H9 (cell line): ENCODE results near the gene SPARCL1. TPM values are rescaled to one million over a fixed set of nuclear protein-coding genes. Genes with fewer than 3 reads are reported as not detected.

Experiments
- DNase-seq: peaks from one replicate; pipeline ENCODE4 v3.0.0-alpha.2; 2017
- H2AFZ ChIP-seq: one replicate; pipeline ENCODE4 v1.6.1; 2013; ENCODE audit warnings: mild to moderate bottlenecking, low read length, control low read depth, moderate library complexity
- H2AK5ac ChIP-seq: 2 replicates; pipeline ENCODE4 v1.6.1; 2013; ENCODE audit warnings: low read length, control low read depth, mixed read lengths; ENCODE audit not compliant: insufficient read length
- H2BK120ac ChIP-seq: one replicate; pipeline ENCODE4 v1.6.1; 2013; ENCODE audit warnings: low read depth, mild to moderate bottlenecking, low read length, control low read depth, inconsistent platforms; ENCODE audit not compliant: poor library complexity, severe bottlenecking
- H2BK12ac ChIP-seq: 2 replicates; pipeline ENCODE4 v1.6.1; 2013; ENCODE audit warnings: low read length, control low read depth, mixed read lengths, low read depth; ENCODE audit not compliant: insufficient read length
- H2BK15ac ChIP-seq: 2 replicates; pipeline ENCODE4 v1.6.1; 2013; ENCODE audit warnings: low read depth, low read length, control low read depth
- H2BK20ac ChIP-seq: one replicate; pipeline ENCODE4 v1.6.1; 2013; ENCODE audit warnings: low read depth, mild to moderate bottlenecking, low read length, control low read depth, inconsistent platforms; ENCODE audit not compliant: poor library complexity, severe bottlenecking
- H2BK5ac ChIP-seq: 2 replicates; pipeline ENCODE4 v1.6.1; 2013; ENCODE audit warnings: low read length, control low read depth, mixed read lengths; ENCODE audit not compliant: insufficient read length
- H3K14ac ChIP-seq: 2 replicates; pipeline ENCODE4 v1.6.1; 2013; ENCODE audit warnings: low read length, control low read depth; ENCODE audit not compliant: insufficient read depth
- H3K18ac ChIP-seq: 2 replicates; pipeline ENCODE4 v1.6.1; 2013; ENCODE audit warnings: low read depth, mild to moderate bottlenecking, mixed read lengths, low read length, control low read depth; ENCODE audit not compliant: insufficient read length
- H3K23ac ChIP-seq: 2 replicates; pipeline ENCODE4 v1.6.1; 2013; ENCODE audit warnings: low read length, control low read depth, mixed read lengths, low read depth; ENCODE audit not compliant: insufficient read length
- H3K23me2 ChIP-seq: 2 replicates; pipeline ENCODE4 v1.6.1; 2013; ENCODE audit warnings: low read depth, mild to moderate bottlenecking, mixed read lengths, low read length, control low read depth; ENCODE audit not compliant: insufficient read length, poor library complexity, severe bottlenecking
- H3K27ac ChIP-seq: 2 replicates; pipeline ENCODE4 v1.5.1; 2013; ENCODE audit warnings: low read length, control low read depth, mixed read lengths, low read depth; ENCODE audit not compliant: insufficient read length
- H3K27me3 ChIP-seq: 2 replicates; pipeline ENCODE4 v1.6.1; 2013; ENCODE audit warnings: low read length, control low read depth, inconsistent platforms; ENCODE audit not compliant: insufficient read depth
- H3K4ac ChIP-seq: 2 replicates; pipeline ENCODE4 v1.6.1; 2013; ENCODE audit warnings: low read depth, mild to moderate bottlenecking, control low read depth, inconsistent platforms, low read length, moderate library complexity
- H3K4me1 ChIP-seq: 2 replicates; pipeline ENCODE4 v1.6.1; 2013; ENCODE audit warnings: low read length, control low read depth, inconsistent platforms; ENCODE audit not compliant: insufficient read depth
- H3K4me2 ChIP-seq: 2 replicates; pipeline ENCODE4 v1.6.1; 2013; ENCODE audit warnings: low read length, control low read depth, mixed read lengths; ENCODE audit not compliant: insufficient read length, insufficient read depth
- H3K56ac ChIP-seq: 2 replicates; pipeline ENCODE4 v1.6.1; 2013; ENCODE audit warnings: low read depth, mild to moderate bottlenecking, mixed read lengths, low read length, control low read depth; ENCODE audit not compliant: insufficient read length
- H3K79me1 ChIP-seq: 2 replicates; pipeline ENCODE4 v1.6.1; 2013; ENCODE audit warnings: low read depth, mild to moderate bottlenecking, moderate library complexity, low read length, control low read depth, inconsistent platforms; ENCODE audit not compliant: insufficient read depth, poor library complexity, severe bottlenecking
- H3K79me2 ChIP-seq: 2 replicates; pipeline ENCODE4 v1.6.1; 2013; ENCODE audit warnings: low read length, control low read depth, inconsistent platforms; ENCODE audit not compliant: insufficient read depth
- H3K9ac ChIP-seq: 2 replicates; pipeline ENCODE4 v1.6.1; 2013; ENCODE audit warnings: low read length, control low read depth, mixed read lengths; ENCODE audit not compliant: insufficient read length; ENCODE audit errors: extremely low read depth
- H3K9me3 ChIP-seq: one replicate; pipeline ENCODE4 v1.6.1; 2013; ENCODE audit warnings: low read depth, low read length, inconsistent platforms; ENCODE audit not compliant: control insufficient read depth
- H3T11ph ChIP-seq: one replicate; pipeline ENCODE4 v1.6.1; 2013; ENCODE audit warnings: mild to moderate bottlenecking, low read length, control low read depth, inconsistent platforms
- H4K20me1 ChIP-seq: one replicate; pipeline ENCODE4 v1.6.1; 2013; ENCODE audit not compliant: control insufficient read depth, insufficient read length, insufficient read depth
- H4K5ac ChIP-seq: 2 replicates; pipeline ENCODE4 v1.6.1; 2013; ENCODE audit warnings: low read depth, mild to moderate bottlenecking, mixed read lengths, low read length, control low read depth; ENCODE audit not compliant: insufficient read length
- H4K8ac ChIP-seq: replicated peaks from 2 replicates; pipeline ENCODE4 v1.6.1; 2013; ENCODE audit warnings: low read length, control low read depth, mixed read lengths, low read depth; ENCODE audit not compliant: insufficient read length
- H4K91ac ChIP-seq: 2 replicates; pipeline ENCODE4 v1.6.1; 2013; ENCODE audit warnings: low read depth, mild to moderate bottlenecking, moderate library complexity, mixed read lengths, low read length, control low read depth; ENCODE audit not compliant: insufficient read length
- H3K27ac Mint-ChIP-seq, 3 experiments: 2 replicates in 2 of 3; 3 replicates in 1 of 3; pipeline ENCODE4 v1.8.0; 2020 to 2021; ENCODE audit warnings: mixed read lengths in 3 of 3, mild to moderate bottlenecking in 1 of 3, moderate library complexity in 1 of 3
- H3K27me3 Mint-ChIP-seq: 2 replicates; pipeline ENCODE4 v1.8.0; 2021; ENCODE audit warnings: low read depth, mild to moderate bottlenecking, moderate library complexity, mixed read lengths
- H3K36me3 Mint-ChIP-seq, 3 experiments: 2 replicates in 2 of 3; 3 replicates in 1 of 3; pipeline ENCODE4 v1.8.0; 2020 to 2021; ENCODE audit warnings: low read depth in 3 of 3, mixed read lengths in 3 of 3; ENCODE audit not compliant: insufficient read depth in 1 of 3
- H3K4me1 Mint-ChIP-seq, 2 experiments: 2 replicates each; pipeline ENCODE4 v1.8.0; 2020; ENCODE audit warnings: mixed read lengths in 2 of 2
- H3K4me3 Mint-ChIP-seq, 2 experiments: 2 replicates in 1 of 2; 3 replicates in 1 of 2; pipeline ENCODE4 v1.8.0; 2020 to 2021; ENCODE audit warnings: mild to moderate bottlenecking in 2 of 2, mixed read lengths in 2 of 2, moderate library complexity in 1 of 2
- H3K9me3 Mint-ChIP-seq, 2 experiments: 2 replicates in 1 of 2; 3 replicates in 1 of 2; pipeline ENCODE4 v1.8.0; 2020; ENCODE audit warnings: mild to moderate bottlenecking in 2 of 2, mixed read lengths in 2 of 2, moderate library complexity in 1 of 2
- CTCF ChIP-seq: fragments of 200-600 bp; sonication (generic); conservative IDR thresholded peaks from 3 replicates; pipeline ENCODE4 v1.8.0; 2021; ENCODE audit warnings: antibody characterized with exemption, mild to moderate bottlenecking
- WGBS: extraction: QIAGEN DNeasy Blood & Tissue Kit; methylation state at CpG from one replicate; pipeline ENCODE4 v1.1.7; 2013; ENCODE audit warnings: missing lambda C conversion rate, low lambda C conversion rate, mixed read lengths; ENCODE audit not compliant: insufficient read length; ENCODE audit errors: extremely low coverage; 5-methylcytosine and 5-hydroxymethylcytosine counted together
- total RNA-seq: library from RNA; stranded (reverse); gene quantifications from 2 replicates; pipeline ENCODE4 v1.2.1, GENCODE V29; 2021

SPARCL1 gene
- total RNA-seq, 1 experiment from 2014 or later: 0.17 TPM

GRCh38 chr4:87445964-87446363 is 83.2 kb downstream of the SPARCL1 start:
- Mint-ChIP-seq H3K27ac (no peak overlapping the region), H3K4me1 (no peaks in the 10 kb centered on the region), H3K27me3 (no peaks in the 10 kb centered on the region), H3K36me3 (peaks cover 4 to 43% (median 41%) of the 10 kb centered on the region in 3 experiments), H3K9me3 (no peaks in the 10 kb centered on the region), H3K4me3 (no peak overlapping the region; a peak in 1 of 5 replicates)
- Histone ChIP-seq H2BK5ac (no peak overlapping the region), H2BK20ac (no peak overlapping the region), H2AFZ (no peak overlapping the region), H4K5ac (no peak overlapping the region), H3K4me1 (no peaks in the 10 kb centered on the region), H2BK15ac (no peak overlapping the region), H3K4me2 (no peak overlapping the region), H3K14ac (no peak overlapping the region), H3K23ac (no peak overlapping the region), H3K56ac (no peak overlapping the region), H3K27me3 (no peaks in the 10 kb centered on the region), H3K79me2 (no peaks in the 10 kb centered on the region), H3K79me1 (no peaks in the 10 kb centered on the region), H3K27ac (no peak overlapping the region), H3K18ac (no peak overlapping the region), H3K9ac (no peak overlapping the region), H2BK120ac (no peak overlapping the region), H3K4ac (no peak overlapping the region), H2AK5ac (no peak overlapping the region), H3K9me3 (no peaks in the 10 kb centered on the region), H3K23me2 (no peaks in the 10 kb centered on the region), H2BK12ac (no peak overlapping the region), H4K8ac (no peak overlapping the region), H4K91ac (no peak overlapping the region), H4K20me1 (no peaks in the 10 kb centered on the region), H3T11ph (no peak overlapping the region)
- no peak for DNase-seq
- TF ChIP-seq CTCF: no peak
- no CpG with 5 or more reads among the region's 3 CpGs for WGBS
